Heart left ventricle (tissue), 16 donors: ENCODE results near the gene BICRA. TPM values are rescaled to one million over a fixed set of nuclear protein-coding genes. Genes with fewer than 3 reads are reported as not detected.

Source experiments
- ATAC-seq, 4 donors: fragments of 200-7000 bp; cut with Tn5 transposase; one replicate each; pipeline ENCODE4 v1.9.1; 2020 to 2022; ENCODE audit warnings: moderate library complexity in 4 of 4, mild to moderate bottlenecking in 3 of 4, moderate number of reproducible peaks in 1 of 4
- DNase-seq, 5 donors: peaks; one replicate each; pipeline ENCODE4 v3.0.0-alpha.2; 2020
- H3K27ac ChIP-seq, 12 donors: fragments of 200-600 bp; sonication (generic) in 4 of 12; one replicate each; pipeline versions ENCODE4 v1.5.0 to v1.8.0; 2016 to 2022; ENCODE audit warnings: mild to moderate bottlenecking in 2 of 12
- H3K27me3 ChIP-seq, 9 donors: fragments of 200-600 bp; sonication (generic) in 2 of 9; one replicate each; pipeline versions ENCODE4 v1.5.1 to v1.8.0; 2016 to 2022; ENCODE audit warnings: mild to moderate bottlenecking in 3 of 9
- H3K36me3 ChIP-seq, 9 donors: fragments of 200-600 bp; sonication (generic) in 2 of 9; one replicate each; pipeline versions ENCODE4 v1.5.0 to v1.8.0; 2018 to 2022; ENCODE audit warnings: mild to moderate bottlenecking in 2 of 9
- H3K4me1 ChIP-seq, 12 donors: fragments of 200-600 bp; sonication (generic) in 4 of 12; one replicate each; pipeline versions ENCODE4 v1.5.0 to v1.8.0; 2016 to 2022; ENCODE audit warnings: mild to moderate bottlenecking in 3 of 12
- H3K4me3 ChIP-seq, 12 donors: fragments of 200-600 bp; sonication (generic) in 4 of 12; one replicate each; pipeline versions ENCODE4 v1.5.0 to v1.8.0; 2017 to 2022; ENCODE audit warnings: mild to moderate bottlenecking in 9 of 12, moderate library complexity in 4 of 12
- H3K9me3 ChIP-seq, 12 donors: fragments of 200-600 bp; sonication (generic) in 4 of 12; one replicate each; pipeline versions ENCODE4 v1.5.0 to v1.8.0; 2016 to 2022; ENCODE audit warnings: mild to moderate bottlenecking in 1 of 12
- CTCF ChIP-seq, 12 donors: fragments of 200-600 bp; sonication (generic) in 4 of 12; IDR thresholded peaks; one replicate each; pipeline versions ENCODE4 v1.5.0 to v1.8.0; 2018 to 2022; ENCODE audit warnings: antibody characterized with exemption in 12 of 12, mild to moderate bottlenecking in 5 of 12
- POLR2A ChIP-seq, 2 donors: fragments of 450-650 bp; IDR thresholded peaks; one replicate each; pipeline ENCODE4 v1.6.1; 2017; ENCODE audit warnings: antibody characterized with exemption in 2 of 2, mild to moderate bottlenecking in 2 of 2, moderate library complexity in 2 of 2
- WGBS, 4 donors: extraction: QIAGEN DNeasy Blood & Tissue Kit in 2 of 4; methylation state at CpG; one replicate each; pipeline versions ENCODE4 v1.1.5 to v1.1.7; 2013 to 2018; 5-methylcytosine and 5-hydroxymethylcytosine counted together
- intact Hi-C, 10 donors: fragments of 100-400 bp; cut with DNase I; formaldehyde crosslinking; loops; one replicate each; pipeline versions ENCODE4 v1.11.1 to v1.14.2; 2022
- polyA plus RNA-seq, 2 donors: library from polyadenylated mRNA; stranded (reverse); fragments of 200-250 nt; gene quantifications; one replicate each; pipeline ENCODE4 v1.2.3, GENCODE V29; 2013
- total RNA-seq, 9 donors: library from RNA; depleted of rRNA in 2 of 9; stranded (reverse); fragments of >200 nt in 2 of 9; fragmentation: NEBNext Ultra II Directional in 3 of 9; extraction: Animal tissue kit (Norgen Biotek cat#: 25700) in 3 of 9; gene quantifications; one replicate each; pipeline versions ENCODE4 v1.1.0 to v1.2.4, GENCODE V29; 2016 to 2023
- donor health status: ischemic (EF 13 %, LVEDD 7.1; RV severe dilation, severe dysfunction).
- donor health status: healthy with polysubstance abuse.
- donor health status: DM: no; HTN: yes; CAD: no.
- donor health status: DM: no; HTN: no; CAD: no.
- donor health status: ischemic (EF 25% LVEDD 6.9; RV normal size, moderate dysfunction).
- donor health status: ischemic (EF 25% LVEDD 5.7; RV mildly dilated, moderate dysfunction).
- donor health status: healthy.
- donor health status: DM: yes; HTN: yes; CAD: no.
- donor health status: ischemic (EF 35%, LVEDD 5.7; RV mildly dilated, moderate dysfunction).
- donor health status: nonischemic (EF 11% LVEDD 7.7; RV severe dilation, severe dysfunction).
- donor health status: DM: yes; HTN: yes; CAD: no.
- donor health status: PGD.
- donor health status: ischemic (EF 29% LVEDD 5.4; RV normal size, mild dysfunction).
- donor health status: nonischemic (EF 23%, LVEDD 6.1; RV moderate dilation, normal function).

Gene BICRA
- total and polyA plus RNA-seq, 11 donors: 5.3 to 14.5 (median 8.5) TPM

- H3K4me1 ChIP-seq: peaks cover 0 to 5% (median 0%) of the 10 kb centered on the region in 12 donors
- no peaks in the 10 kb centered on the region for H3K27me3 ChIP-seq
- TF ChIP-seq CTCF (IDR thresholded peaks at IDR 0.05) (peak; percentile 65 to 88 (median 80)), POLR2A (IDR thresholded peaks at IDR 0.05) (no peak)
- intact Hi-C loops: loop anchor here in 6 of 10 donors (1.0 to 10.0 kb wide), 5 partner anchors 173 to 413 kb away; partner anchors contain the start of gene C5AR1 (in 1 of the 6)
- no peak overlapping the region for H3K4me3 ChIP-seq
- DNase-seq (peak; percentile 50 to 83 (median 63)), ATAC-seq (peak; percentile 59 to 90 (median 86))
- H3K9me3 ChIP-seq: no peaks in the 10 kb centered on the region
- peaks cover 0 to 13% (median 10%) of the 10 kb centered on the region in 9 donors for H3K36me3 ChIP-seq
- no peak overlapping the region for H3K27ac ChIP-seq
- WGBS, 4 donors: 20 to 24% (median 23%) methylated on average over 22 of the region's 22 CpGs
These were observed 98.4 kb downstream of the BICRA start for GRCh38 chr19:47707135-47707925.

DNA sequence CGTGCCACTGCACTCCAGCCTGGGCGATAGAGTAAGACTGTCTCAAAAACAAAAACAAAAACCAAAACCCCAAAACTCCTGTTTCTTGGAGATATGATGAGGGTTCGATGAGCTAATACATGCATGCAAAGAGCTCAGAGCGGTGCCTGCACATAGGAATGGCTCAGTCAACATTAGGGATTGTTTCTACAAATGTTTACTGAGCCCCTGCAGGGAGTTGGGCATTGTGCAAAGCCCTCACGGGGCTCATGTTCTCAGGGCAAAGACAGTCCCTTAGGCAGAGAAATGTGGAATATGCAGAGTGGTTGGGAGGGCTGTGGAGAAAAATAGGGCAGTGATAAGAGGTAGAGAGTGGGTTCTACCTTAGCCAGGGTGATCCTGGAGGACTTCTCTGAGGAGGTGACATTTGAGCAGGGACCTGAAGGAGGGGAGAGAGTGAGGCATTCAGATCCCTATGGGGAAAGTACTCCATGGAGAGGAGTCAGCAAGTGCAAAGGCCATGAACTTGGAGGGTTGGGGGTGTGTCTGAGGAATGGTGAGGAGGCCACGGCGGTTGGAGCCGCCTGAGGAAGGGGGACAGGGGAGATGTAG, 102.8 kb downstream of the BICRA start:
- DNase-seq: no peak
- Histone ChIP-seq H3K36me3 (peaks cover 0 to 16% (median 2%) of the 10 kb centered on the region in 9 donors), H3K4me1 (peaks cover 0 to 30% (median 17%) of the 10 kb centered on the region in 12 donors), H3K4me3 (no peak overlapping the region), H3K9me3 (peaks cover 0 to 9% (median 2%) of the 10 kb centered on the region in 12 donors), H3K27ac (no peak overlapping the region), H3K27me3 (peaks cover 0 to 12% (median 0%) of the 10 kb centered on the region in 9 donors)
- WGBS, 4 donors: 82 to 86% (median 84%) methylated on average over 8 of the region's 8 CpGs
- no peak for ATAC-seq
- intact Hi-C loops: loop anchor here in 8 of 10 donors (2.0 to 10.0 kb wide), 7 partner anchors 31 to 77 kb away; partner anchors contain the start of gene NOP53 (in 1 of the 8)
- no peak for TF ChIP-seq POLR2A (IDR thresholded peaks at IDR 0.05)
- TF ChIP-seq CTCF (IDR thresholded peaks at IDR 0.05): no peak

DNA sequence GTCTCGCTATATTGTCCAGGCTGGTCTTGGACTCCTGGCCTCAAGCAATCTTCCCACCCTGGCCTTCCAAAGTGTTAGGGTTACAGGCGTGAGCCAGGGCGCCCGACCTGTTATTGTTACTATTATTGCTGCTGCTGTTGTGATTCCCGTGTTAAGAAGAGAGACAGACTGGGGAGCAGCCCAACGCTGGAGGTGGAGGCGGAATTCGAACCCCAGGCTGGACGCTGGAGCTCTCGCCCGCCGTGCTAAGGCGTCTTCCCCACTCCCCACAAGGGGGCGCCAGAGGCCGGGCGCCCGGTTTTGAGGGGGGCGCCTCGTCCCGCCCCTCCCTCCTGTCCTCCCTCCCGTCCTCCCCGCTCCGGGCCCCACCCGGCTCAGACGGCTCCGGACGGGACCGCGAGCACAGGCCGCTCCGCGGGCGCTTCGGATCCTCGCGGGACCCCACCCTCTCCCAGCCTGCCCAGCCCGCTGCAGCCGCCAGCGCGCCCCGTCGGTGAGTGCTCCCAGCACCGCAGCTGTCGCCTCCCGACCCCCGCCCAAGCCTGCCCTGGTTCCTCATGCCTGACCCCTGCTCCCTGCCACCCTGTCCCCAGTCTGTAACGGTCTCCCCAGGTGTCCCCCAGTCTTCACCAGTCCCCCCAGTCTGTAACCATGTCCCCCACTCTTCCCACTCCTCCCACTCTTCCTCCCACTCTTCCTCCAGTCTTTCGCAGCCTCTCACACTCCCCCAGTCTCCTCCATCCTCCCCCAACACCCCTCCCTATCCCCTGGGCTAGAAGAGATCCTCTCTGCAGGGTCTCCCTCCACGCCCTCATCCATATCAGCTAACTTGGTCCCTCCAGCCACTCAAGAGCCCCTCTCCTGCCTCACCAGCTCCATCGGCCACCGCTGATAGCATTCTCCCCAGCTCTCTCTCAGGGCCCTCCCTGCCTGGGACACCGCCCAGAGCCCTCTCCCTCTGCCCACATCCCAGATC, 104.4 kb downstream of the BICRA start, which contains the start of gene EHD2:
EHD2 (plus strand) TSS at position 377 of the 976 bp plus-strand sequence. CDS start 3,191 bp downstream, outside the sequence.
- Histone ChIP-seq H3K9me3 (peaks cover 0 to 9% (median 2%) of the 10 kb centered on the region in 12 donors), H3K4me1 (peaks cover 0 to 46% (median 30%) of the 10 kb centered on the region in 12 donors), H3K27me3 (peaks cover 0 to 12% (median 0%) of the 10 kb centered on the region in 9 donors), H3K36me3 (peaks cover 0 to 28% (median 10%) of the 10 kb centered on the region in 9 donors), H3K27ac (peak within 1 kb of the TSS; percentile 69 to 96 (median 89)), H3K4me3 (peak within 1 kb of the TSS; percentile 31 to 97 (median 74))
- TF ChIP-seq POLR2A (IDR thresholded peaks at IDR 0.05) (peak in 1 of 2 donors; percentile 86), CTCF (IDR thresholded peaks at IDR 0.05) (peak in 11 of 12 donors; percentile 91 to 99 (median 96))
- WGBS, 4 donors: 6 to 15% (median 8%) methylated on average over 18 to 52 of the region's 52 CpGs
- intact Hi-C loops: loop anchor here in 9 of 10 donors (1.0 to 10.0 kb wide), 9 partner anchors 29 to 75 kb away; partner anchors contain the start of gene NOP53 (in 1 of the 9)
- ATAC-seq (peak; percentile 86 to 94 (median 94)), DNase-seq (peak; percentile 81 to 91 (median 81))
